HEK293 (cell line): ENCODE results near the gene NFE2L3.

Experiments used
- CTCF ChIA-PET: fragments of 350-600 bp; formaldehyde crosslinking; extraction: SDS; loops from one replicate; lab custom pipeline; 2021; ENCODE audit warnings: antibody characterized with exemption; lab: Yijun Ruan, JAX
- POLR2A ChIA-PET: fragments of 300-600 bp; formaldehyde crosslinking; extraction: SDS; loops from one replicate; lab custom pipeline; 2020; ENCODE audit warnings: antibody characterized with exemption, inconsistent platforms; lab: Yijun Ruan, JAX
- H3K27ac ChIP-seq: fragments of 200-500 bp; sonication (Bioruptor generic); 2 replicates; pipeline ENCODE4 v1.5.1; 2014; ENCODE audit warnings: low read depth, low read length, control low read depth, inconsistent platforms; ENCODE audit errors: extremely low read depth
- H3K36me3 ChIP-seq, 2 experiments: fragments of 200-500 bp in 1 of 2; sonication (Bioruptor generic) in 1 of 2; 1 replicate in 1 of 2; 2 replicates in 1 of 2; pipeline ENCODE4 v1.5.1; 2014 to 2017; ENCODE audit warnings: inconsistent platforms in 2 of 2, low read length in 2 of 2; ENCODE audit not compliant: control insufficient read depth in 2 of 2, insufficient read depth in 1 of 2
- H3K4me1 ChIP-seq: fragments of 200-500 bp; sonication (Bioruptor generic); 2 replicates; pipeline ENCODE4 v1.5.1; 2014; ENCODE audit warnings: mild to moderate bottlenecking, low read length, inconsistent platforms; ENCODE audit not compliant: control insufficient read depth, insufficient read depth
- H3K4me3 ChIP-seq: 2 replicates; pipeline ENCODE4 v1.5.1; 2011; ENCODE audit warnings: low read depth, mild to moderate bottlenecking, control low read depth, low read length, moderate library complexity
- H3K9me3 ChIP-seq: fragments of 200-500 bp; sonication (Bioruptor generic); 2 replicates; pipeline ENCODE4 v1.5.1; 2014; ENCODE audit warnings: low read depth, low read length, inconsistent platforms; ENCODE audit not compliant: control insufficient read depth, insufficient read depth
- ZBTB17 ChIP-seq: fragments of 450-650 bp; formaldehyde crosslinking; IDR thresholded peaks from 2 replicates; pipeline ENCODE4 v1.5.1; 2016; ENCODE audit warnings: missing biosample characterization, missing genetic modification characterization
- ZNF121 ChIP-seq: fragments of 450-650 bp; formaldehyde crosslinking; IDR thresholded peaks from 2 replicates; pipeline ENCODE4 v1.5.1; 2016; ENCODE audit warnings: missing biosample characterization, missing genetic modification characterization
- ZNF239 ChIP-seq: fragments of 450-650 bp; formaldehyde crosslinking; IDR thresholded peaks from 2 replicates; pipeline ENCODE4 v1.5.1; 2016; ENCODE audit warnings: missing biosample characterization, missing genetic modification characterization
- ZNF311 ChIP-seq: fragments of 450-650 bp; formaldehyde crosslinking; IDR thresholded peaks from 2 replicates; pipeline ENCODE4 v1.5.1; 2017; ENCODE audit warnings: missing biosample characterization, missing genetic modification characterization, borderline replicate concordance
- ZNF341 ChIP-seq: fragments of 450-650 bp; formaldehyde crosslinking; IDR thresholded peaks from 2 replicates; pipeline ENCODE4; 2016; ENCODE audit warnings: low read depth, missing biosample characterization, missing genetic modification characterization
- ZNF549 ChIP-seq: fragments of 450-650 bp; IDR thresholded peaks from 2 replicates; pipeline ENCODE4 v1.5.1; 2018; ENCODE audit warnings: missing biosample characterization, missing genetic modification characterization, mild to moderate bottlenecking, inconsistent platforms, moderate library complexity
- ZNF660 ChIP-seq: fragments of 450-650 bp; IDR thresholded peaks from 2 replicates; pipeline ENCODE4 v1.5.1; 2018; ENCODE audit warnings: missing biosample characterization, mild to moderate bottlenecking, missing genetic modification characterization
- ZNF777 ChIP-seq: fragments of 450-650 bp; formaldehyde crosslinking; IDR thresholded peaks from 2 replicates; pipeline ENCODE4 v1.5.1; 2017; ENCODE audit warnings: missing biosample characterization, missing genetic modification characterization, borderline replicate concordance
- ZNF785 ChIP-seq: fragments of 450-650 bp; formaldehyde crosslinking; IDR thresholded peaks from 2 replicates; pipeline ENCODE4 v1.5.1; 2016; ENCODE audit warnings: missing biosample characterization, missing genetic modification characterization
- ZNF843 ChIP-seq: fragments of 450-650 bp; formaldehyde crosslinking; IDR thresholded peaks from 2 replicates; pipeline ENCODE4 v1.5.1; 2016; ENCODE audit warnings: missing biosample characterization, missing genetic modification characterization
- TF ChIP-seq, protein P1 (sequence below): fragments of 450-650 bp; formaldehyde crosslinking; IDR thresholded peaks from 2 replicates; pipeline ENCODE4 v1.5.1; 2016; ENCODE audit warnings: missing biosample characterization, missing genetic modification characterization, borderline replicate concordance
- TF ChIP-seq, protein P2 (sequence below): fragments of 450-650 bp; formaldehyde crosslinking; IDR thresholded peaks from 2 replicates; pipeline ENCODE4 v1.5.1; 2016; ENCODE audit warnings: missing biosample characterization, missing genetic modification characterization
- TF ChIP-seq, protein P3 (sequence below): fragments of 450-650 bp; formaldehyde crosslinking; IDR thresholded peaks from 2 replicates; pipeline ENCODE4; 2016; ENCODE audit warnings: missing biosample characterization, missing genetic modification characterization

The NFE2L3 gene

DNA sequence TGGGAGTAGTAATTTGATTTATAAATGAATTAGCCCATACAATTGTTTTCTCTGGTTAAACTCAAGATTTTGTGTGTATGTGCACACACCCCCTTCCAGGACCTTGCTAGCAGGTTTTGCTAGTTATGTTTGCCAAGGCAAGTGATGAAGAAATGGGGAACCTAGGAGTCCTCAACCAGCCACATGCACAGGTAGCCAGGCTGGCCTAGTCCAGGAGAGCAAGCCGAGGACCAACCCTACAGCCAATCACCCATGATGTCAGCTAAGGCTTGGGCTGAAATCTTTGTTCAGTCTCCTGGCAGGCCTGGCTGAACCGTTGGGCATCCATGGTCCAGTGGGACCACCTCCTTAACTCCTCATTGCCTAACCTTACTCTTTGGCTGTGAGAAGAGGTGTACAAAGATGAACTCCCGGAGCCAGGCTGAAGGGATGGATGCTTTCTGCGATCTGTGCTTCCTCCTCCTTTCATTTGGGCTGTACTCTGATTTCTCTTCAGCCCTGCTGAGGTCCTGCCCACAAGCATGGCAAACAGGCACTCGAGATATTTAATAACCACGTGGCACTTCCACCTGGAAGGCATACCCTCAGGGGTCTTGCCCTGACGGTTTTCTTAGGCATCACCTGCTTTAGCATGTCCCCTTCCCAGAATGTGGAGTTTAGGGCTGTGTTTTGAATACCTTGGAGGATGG lies 26.4 kb downstream of the NFE2L3 start:
- Histone ChIP-seq H3K27ac (no peak overlapping the region), H3K4me1 (no peaks in the 10 kb centered on the region), H3K9me3 (no peaks in the 10 kb centered on the region), H3K4me3 (no peak overlapping the region)
- CTCF ChIA-PET: interaction anchor here (0.8 to 1.2 kb wide), 2 partner anchors 87 kb away, joined by 3 to 5 read pairs; no protein-coding TSS in a partner anchor
- TF ChIP-seq ZNF341 (tag by site-specific recombination) (no peak), ZNF311 (no peak), ZBTB17 (tag by site-specific recombination) (peak; percentile 82)
- TF ChIP-seq, protein P1, sequence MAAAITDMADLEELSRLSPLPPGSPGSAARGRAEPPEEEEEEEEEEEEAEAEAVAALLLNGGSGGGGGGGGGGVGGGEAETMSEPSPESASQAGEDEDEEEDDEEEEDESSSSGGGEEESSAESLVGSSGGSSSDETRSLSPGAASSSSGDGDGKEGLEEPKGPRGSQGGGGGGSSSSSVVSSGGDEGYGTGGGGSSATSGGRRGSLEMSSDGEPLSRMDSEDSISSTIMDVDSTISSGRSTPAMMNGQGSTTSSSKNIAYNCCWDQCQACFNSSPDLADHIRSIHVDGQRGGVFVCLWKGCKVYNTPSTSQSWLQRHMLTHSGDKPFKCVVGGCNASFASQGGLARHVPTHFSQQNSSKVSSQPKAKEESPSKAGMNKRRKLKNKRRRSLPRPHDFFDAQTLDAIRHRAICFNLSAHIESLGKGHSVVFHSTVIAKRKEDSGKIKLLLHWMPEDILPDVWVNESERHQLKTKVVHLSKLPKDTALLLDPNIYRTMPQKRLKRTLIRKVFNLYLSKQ (tag by site-specific recombination): no peak
- TF ChIP-seq, all 188 proteins: peak for 1
- POLR2A ChIA-PET: no interaction called here
- no peaks in the 10 kb centered on the region for H3K36me3 ChIP-seq

DNA sequence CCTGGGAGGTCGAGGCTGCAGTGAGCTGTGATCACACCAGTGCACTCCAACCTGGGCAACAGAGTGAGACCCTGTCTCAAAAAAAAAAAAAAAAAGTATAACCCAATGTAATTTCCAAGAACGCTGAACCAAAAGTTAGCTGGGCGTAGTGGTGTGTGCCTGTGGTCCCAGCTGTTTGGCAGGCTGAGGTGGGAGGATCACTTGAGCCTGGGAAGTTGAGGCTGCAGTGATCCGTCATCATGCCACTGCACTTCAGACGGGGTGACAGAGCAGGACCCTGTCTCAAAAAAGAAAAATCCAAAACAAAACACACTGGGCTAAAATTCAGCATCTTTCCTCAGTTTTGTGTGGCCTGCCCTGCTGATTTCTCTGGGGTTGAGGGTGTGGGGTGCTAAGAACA lies 27.4 kb downstream of the NFE2L3 start:
- POLR2A ChIA-PET: interaction anchor here (0.6 to 1.6 kb wide), 2 partner anchors 13 to 16 kb away, joined by 3 read pairs; no protein-coding TSS in a partner anchor
- Histone ChIP-seq H3K27ac (no peak overlapping the region), H3K9me3 (no peaks in the 10 kb centered on the region), H3K36me3 (no peaks in the 10 kb centered on the region), H3K4me3 (no peak overlapping the region), H3K4me1 (no peaks in the 10 kb centered on the region)
- TF ChIP-seq ZNF121 (tag by site-specific recombination) (0 out of 2 replicates have a peak, but pooled peaks have one; percentile 18), ZNF660 (tag by site-specific recombination) (no peak)
- CTCF ChIA-PET: interaction anchor here (0.5 to 1.2 kb wide), 2 partner anchors 18 to 88 kb away, joined by 3 to 5 read pairs; no protein-coding TSS in a partner anchor

DNA sequence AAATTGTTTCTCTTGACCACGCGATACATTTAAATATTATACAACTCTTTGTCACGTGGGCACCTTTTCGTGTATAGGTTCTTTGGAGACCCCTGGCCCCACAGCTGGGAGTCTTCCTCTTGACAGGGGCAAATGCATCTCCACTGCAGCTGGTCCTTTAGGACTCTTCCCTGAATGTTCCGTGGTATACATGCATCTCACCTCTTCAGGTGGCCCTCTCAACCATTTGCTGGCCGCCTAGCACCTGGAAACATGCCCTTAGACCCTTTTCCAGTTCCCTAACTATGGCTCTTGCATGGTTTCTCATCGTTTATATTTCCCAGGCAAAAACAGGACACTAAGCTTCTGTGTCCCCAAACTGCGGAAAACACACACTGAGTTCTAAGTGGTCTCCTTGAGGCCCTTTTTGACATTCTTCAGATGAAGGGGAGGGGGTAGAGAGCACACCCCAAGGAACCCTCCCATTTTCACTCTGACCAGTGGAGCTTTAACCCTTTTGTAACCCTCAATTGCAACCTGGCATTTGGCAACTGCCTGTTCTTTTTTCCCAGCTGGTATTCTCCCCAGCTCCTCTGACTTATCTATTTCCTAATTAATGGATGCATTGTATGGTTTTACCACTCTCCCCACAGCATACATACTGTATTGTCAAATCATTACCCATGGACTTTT lies 28.0 kb downstream of the NFE2L3 start:
- H3K4me1 ChIP-seq: no peaks in the 10 kb centered on the region
- H3K27ac ChIP-seq: no peak overlapping the region
- TF ChIP-seq ZNF549 (tag by site-specific recombination) (no peak), ZNF239 (tag by site-specific recombination) (no peak), ZNF341 (tag by site-specific recombination) (no peak), ZNF785 (no peak), ZNF843 (tag by site-specific recombination) (no peak), ZNF777 (no peak)
- TF ChIP-seq, protein P2, sequence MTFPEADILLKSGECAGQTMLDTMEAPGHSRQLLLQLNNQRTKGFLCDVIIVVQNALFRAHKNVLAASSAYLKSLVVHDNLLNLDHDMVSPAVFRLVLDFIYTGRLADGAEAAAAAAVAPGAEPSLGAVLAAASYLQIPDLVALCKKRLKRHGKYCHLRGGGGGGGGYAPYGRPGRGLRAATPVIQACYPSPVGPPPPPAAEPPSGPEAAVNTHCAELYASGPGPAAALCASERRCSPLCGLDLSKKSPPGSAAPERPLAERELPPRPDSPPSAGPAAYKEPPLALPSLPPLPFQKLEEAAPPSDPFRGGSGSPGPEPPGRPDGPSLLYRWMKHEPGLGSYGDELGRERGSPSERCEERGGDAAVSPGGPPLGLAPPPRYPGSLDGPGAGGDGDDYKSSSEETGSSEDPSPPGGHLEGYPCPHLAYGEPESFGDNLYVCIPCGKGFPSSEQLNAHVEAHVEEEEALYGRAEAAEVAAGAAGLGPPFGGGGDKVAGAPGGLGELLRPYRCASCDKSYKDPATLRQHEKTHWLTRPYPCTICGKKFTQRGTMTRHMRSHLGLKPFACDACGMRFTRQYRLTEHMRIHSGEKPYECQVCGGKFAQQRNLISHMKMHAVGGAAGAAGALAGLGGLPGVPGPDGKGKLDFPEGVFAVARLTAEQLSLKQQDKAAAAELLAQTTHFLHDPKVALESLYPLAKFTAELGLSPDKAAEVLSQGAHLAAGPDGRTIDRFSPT (tag by site-specific recombination): no peak
- TF ChIP-seq, protein P3, sequence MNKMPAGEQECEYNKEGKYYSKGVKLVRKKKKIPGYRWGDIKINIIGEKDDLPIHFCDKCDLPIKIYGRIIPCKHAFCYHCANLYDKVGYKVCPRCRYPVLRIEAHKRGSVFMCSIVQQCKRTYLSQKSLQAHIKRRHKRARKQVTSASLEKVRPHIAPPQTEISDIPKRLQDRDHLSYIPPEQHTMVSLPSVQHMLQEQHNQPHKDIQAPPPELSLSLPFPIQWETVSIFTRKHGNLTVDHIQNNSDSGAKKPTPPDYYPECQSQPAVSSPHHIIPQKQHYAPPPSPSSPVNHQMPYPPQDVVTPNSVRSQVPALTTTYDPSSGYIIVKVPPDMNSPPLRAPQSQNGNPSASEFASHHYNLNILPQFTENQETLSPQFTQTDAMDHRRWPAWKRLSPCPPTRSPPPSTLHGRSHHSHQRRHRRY: no peak
- H3K4me3 ChIP-seq: no peak overlapping the region
- ChIA-PET POLR2A (interaction anchor here (0.6 to 1.6 kb wide), 2 partner anchors 14 to 15 kb away, joined by 3 read pairs; no protein-coding TSS in a partner anchor), CTCF (interaction anchor here (0.5 to 1.6 kb wide), 4 partner anchors 18 to 185 kb away, joined by 3 to 10 read pairs (median 4); no protein-coding TSS in a partner anchor)
- H3K36me3 ChIP-seq: peaks cover 0 to 2% of the 10 kb centered on the region in 2 experiments; a peak in 1 of 3 replicates
- H3K9me3 ChIP-seq: no peaks in the 10 kb centered on the region
